ENCODE results near the gene GBP1. TPM values are rescaled to one million over a fixed set of nuclear protein-coding genes. Genes with fewer than 3 reads are reported as not detected.

GBP1 gene
- total and polyA plus RNA-seq, 2 donors (not counting 3 experiments of a cell fraction or from before 2014, with no cell fraction given) = 11.6 to 28.0 TPM

DNA sequence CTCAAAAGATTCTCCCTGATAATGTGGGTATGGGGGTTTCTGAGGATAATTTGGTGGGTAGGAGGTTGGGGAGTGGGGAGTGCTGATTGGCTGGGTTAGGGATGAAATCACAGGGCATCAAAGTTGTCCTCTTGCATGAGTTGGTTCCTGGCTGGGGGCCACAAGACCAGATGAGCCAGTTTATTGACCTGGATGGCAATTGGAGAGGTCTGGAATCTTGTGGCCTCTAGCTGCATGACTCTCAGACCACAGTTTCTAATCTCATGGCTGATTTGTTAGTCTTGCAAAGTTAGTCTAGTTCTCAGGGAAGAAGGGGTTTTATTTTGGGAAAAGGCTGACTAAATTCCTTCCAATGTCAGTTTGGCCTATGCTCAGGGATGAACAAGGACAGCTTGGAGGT, 3.3 kb upstream of the GBP1 start:
- Histone ChIP-seq H3K4me1 (ENCODE audit: control insufficient read depth, extremely low read depth, insufficient read depth, low read length) (peaks cover 9% of the 10 kb centered on the region), H3K27me3 (ENCODE audit: control insufficient read depth in 2 of 2, insufficient read depth in 2 of 2, low read length in 2 of 2) (peaks cover 0 to 6% of the 10 kb centered on the region in 2 experiments), H2AFZ (ENCODE audit: low read depth, low read length) (no peak overlapping the region), H3K79me2 (ENCODE audit: control insufficient read depth, insufficient read depth, low read length) (no peaks in the 10 kb centered on the region), H3K27ac (ENCODE audit: insufficient read depth, low read depth, low read length) (no peak overlapping the region), H3K9me3 (replicated peaks; ENCODE audit: control insufficient read depth, insufficient read depth, low read length) (no peaks in the 10 kb centered on the region), H3K9me1 (replicated peaks; ENCODE audit: control insufficient read depth, extremely low read depth, insufficient read depth, low read length) (no peaks in the 10 kb centered on the region), H3K9ac (replicated peaks; ENCODE audit: extremely low read depth, insufficient read depth, low read length) (no peak overlapping the region), H3K4me3 (replicated peaks in 1 of 3; ENCODE audit: insufficient read depth in 1 of 3, low read depth in 1 of 3, low read length in 3 of 3) (no peak overlapping the region), H3K36me3 (ENCODE audit: control insufficient read depth in 2 of 2, extremely low read depth in 1 of 2, insufficient read depth in 2 of 2, low read length in 2 of 2) (no peaks in the 10 kb centered on the region), H4K20me1 (replicated peaks; ENCODE audit: control insufficient read depth, extremely low read depth, insufficient read depth, low read length) (no peaks in the 10 kb centered on the region), H3K4me2 (ENCODE audit: insufficient read depth, low read length) (no peak overlapping the region)
- DNase-seq (ENCODE audit: low read depth, low spot score) (no peak), FAIRE-seq (no peak)
- dilution Hi-C loops (cut with MboI; ENCODE audit: extremely low pct_ligation_motif_present, low sequenced_read_pairs) = no loop called here
- intact Hi-C loops (cut with micrococcal nuclease) = no loop called here
- TF ChIP-seq, protein P1, sequence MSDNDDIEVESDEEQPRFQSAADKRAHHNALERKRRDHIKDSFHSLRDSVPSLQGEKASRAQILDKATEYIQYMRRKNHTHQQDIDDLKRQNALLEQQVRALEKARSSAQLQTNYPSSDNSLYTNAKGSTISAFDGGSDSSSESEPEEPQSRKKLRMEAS (IDR thresholded peaks at IDR 0.05; ENCODE audit: insufficient read depth, insufficient read length) = no peak
- TF ChIP-seq FOS (IDR thresholded peaks at IDR 0.05; ENCODE audit: borderline replicate concordance, insufficient read depth, low read length) = no peak
- no peak for TF ChIP-seq MYC (IDR thresholded peaks at IDR 0.05; ENCODE audit: low read depth, low read length)
- no peak for TF ChIP-seq POLR2A (IDR thresholded peaks at IDR 0.05; ENCODE audit: low read depth, low read length)
- no peak for TF ChIP-seq EZH2 (IDR thresholded peaks at IDR 0.05; ENCODE audit: borderline replicate concordance, low read depth, low read length, severe bottlenecking)
- no peak for TF ChIP-seq GATA2 (IDR thresholded peaks at IDR 0.05; ENCODE audit: insufficient read depth, insufficient read length, low read depth, low read length)
- no peak for TF ChIP-seq JUN (IDR thresholded peaks at IDR 0.05; ENCODE audit: borderline replicate concordance, insufficient read depth, insufficient read length, low read depth)
- no peak for TF ChIP-seq POLR2AphosphoS5 (IDR thresholded peaks at IDR 0.05; ENCODE audit: insufficient read depth, low read depth, low read length)
- TF ChIP-seq, protein P2, sequence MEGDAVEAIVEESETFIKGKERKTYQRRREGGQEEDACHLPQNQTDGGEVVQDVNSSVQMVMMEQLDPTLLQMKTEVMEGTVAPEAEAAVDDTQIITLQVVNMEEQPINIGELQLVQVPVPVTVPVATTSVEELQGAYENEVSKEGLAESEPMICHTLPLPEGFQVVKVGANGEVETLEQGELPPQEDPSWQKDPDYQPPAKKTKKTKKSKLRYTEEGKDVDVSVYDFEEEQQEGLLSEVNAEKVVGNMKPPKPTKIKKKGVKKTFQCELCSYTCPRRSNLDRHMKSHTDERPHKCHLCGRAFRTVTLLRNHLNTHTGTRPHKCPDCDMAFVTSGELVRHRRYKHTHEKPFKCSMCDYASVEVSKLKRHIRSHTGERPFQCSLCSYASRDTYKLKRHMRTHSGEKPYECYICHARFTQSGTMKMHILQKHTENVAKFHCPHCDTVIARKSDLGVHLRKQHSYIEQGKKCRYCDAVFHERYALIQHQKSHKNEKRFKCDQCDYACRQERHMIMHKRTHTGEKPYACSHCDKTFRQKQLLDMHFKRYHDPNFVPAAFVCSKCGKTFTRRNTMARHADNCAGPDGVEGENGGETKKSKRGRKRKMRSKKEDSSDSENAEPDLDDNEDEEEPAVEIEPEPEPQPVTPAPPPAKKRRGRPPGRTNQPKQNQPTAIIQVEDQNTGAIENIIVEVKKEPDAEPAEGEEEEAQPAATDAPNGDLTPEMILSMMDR (IDR thresholded peaks at IDR 0.05; ENCODE audit: extremely low read depth in 1 of 2, insufficient read depth in 1 of 2, low read depth in 1 of 2, low read length in 2 of 2) = no peak
- CTCF ChIA-PET = interaction anchor here (1.0 to 2.7 kb wide), 5 partner anchors 10 to 87 kb away, joined by 3 to 18 read pairs (median 4); no protein-coding TSS in a partner anchor
- POLR2A ChIA-PET = no interaction called here
- BruUV-seq (replicated peaks) = no TSS peak

All from endothelial cell of umbilical vein (primary cell).